GM20000 (cell line): ENCODE measurements around the gene GIMAP5.

Source experiments
- DNase-seq: peaks from one replicate; pipeline ENCODE4 v3.0.0; 2012; ENCODE audit warnings: low spot score
- CTCF ChIP-seq: IDR thresholded peaks from 2 replicates; pipeline ENCODE4 v1.5.1; 2012; ENCODE audit warnings: mild to moderate bottlenecking, control low read depth; ENCODE audit errors: extremely low read depth, missing control alignments

The GIMAP5 gene

DNA sequence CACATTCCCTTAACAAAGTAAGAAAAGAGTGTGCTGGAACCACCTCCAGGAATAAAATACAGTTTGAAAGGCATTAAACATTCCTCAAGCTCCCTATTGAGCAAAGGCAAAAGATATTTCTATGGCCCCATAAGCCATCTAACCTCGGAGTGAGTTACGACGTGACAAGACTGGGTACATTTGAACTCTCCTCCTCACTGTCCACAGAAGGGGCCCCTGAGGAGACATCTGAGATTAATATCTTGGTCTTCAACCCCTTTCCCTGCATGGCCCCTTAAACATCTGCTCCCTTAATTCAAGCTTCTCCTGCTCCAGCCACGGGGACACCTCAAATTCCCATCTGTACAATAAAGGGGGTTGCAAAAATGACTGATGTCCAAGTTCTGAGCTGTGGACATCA lies 20.3 kb upstream of the GIMAP5 start:
- TF ChIP-seq CTCF, result no peak
- no peak for DNase-seq

DNA sequence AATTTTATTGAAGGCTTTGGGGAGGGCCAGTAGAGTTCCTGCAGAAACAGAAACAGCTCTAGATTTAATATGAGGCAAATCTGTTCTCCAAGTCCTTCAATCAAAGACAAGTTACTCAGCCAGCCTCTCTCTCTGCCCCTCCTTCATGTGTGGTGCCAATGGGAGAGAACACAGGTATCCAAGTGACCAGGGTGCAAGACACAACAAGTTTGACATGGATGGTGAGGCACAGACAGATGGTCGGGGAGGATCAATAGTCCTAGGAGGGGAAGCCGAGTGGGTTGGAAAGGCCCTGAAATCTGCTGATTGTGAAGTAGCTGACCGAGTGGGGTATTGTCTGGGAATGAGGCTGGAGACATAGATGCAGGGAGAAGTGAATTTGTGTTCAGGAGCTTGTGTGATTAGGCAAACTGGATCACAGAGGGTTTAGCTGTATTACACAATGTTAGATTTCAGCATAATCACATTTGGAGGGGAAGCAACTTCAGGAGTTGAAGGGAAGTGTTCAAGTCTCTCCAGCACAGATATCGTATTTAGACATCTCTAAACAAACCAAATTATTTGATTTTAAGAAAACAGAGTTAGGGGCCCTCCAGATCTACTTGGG lies 19.3 kb upstream of the GIMAP5 start:
- no peak for TF ChIP-seq CTCF
- DNase-seq, result no peak

DNA sequence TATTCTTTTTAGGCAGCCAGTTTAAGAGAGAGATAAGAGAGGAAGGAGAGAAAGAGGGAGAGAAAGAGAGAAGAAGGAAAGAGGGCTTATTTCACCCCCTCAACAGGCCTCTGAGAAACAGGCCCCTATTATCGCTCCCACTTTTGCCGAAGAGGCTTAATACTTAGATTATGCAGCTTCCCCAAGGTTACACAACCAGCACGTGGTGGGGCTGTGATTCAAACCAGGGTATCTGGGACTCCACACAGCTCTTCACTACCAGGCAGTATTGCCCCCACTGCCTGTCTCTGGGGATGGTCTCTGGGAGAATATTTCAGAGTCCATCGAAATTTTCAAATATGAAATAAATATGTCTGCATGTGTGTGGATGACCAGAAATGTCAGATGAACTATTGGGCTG lies 17.8 kb upstream of the GIMAP5 start:
- no peak for TF ChIP-seq CTCF

DNA sequence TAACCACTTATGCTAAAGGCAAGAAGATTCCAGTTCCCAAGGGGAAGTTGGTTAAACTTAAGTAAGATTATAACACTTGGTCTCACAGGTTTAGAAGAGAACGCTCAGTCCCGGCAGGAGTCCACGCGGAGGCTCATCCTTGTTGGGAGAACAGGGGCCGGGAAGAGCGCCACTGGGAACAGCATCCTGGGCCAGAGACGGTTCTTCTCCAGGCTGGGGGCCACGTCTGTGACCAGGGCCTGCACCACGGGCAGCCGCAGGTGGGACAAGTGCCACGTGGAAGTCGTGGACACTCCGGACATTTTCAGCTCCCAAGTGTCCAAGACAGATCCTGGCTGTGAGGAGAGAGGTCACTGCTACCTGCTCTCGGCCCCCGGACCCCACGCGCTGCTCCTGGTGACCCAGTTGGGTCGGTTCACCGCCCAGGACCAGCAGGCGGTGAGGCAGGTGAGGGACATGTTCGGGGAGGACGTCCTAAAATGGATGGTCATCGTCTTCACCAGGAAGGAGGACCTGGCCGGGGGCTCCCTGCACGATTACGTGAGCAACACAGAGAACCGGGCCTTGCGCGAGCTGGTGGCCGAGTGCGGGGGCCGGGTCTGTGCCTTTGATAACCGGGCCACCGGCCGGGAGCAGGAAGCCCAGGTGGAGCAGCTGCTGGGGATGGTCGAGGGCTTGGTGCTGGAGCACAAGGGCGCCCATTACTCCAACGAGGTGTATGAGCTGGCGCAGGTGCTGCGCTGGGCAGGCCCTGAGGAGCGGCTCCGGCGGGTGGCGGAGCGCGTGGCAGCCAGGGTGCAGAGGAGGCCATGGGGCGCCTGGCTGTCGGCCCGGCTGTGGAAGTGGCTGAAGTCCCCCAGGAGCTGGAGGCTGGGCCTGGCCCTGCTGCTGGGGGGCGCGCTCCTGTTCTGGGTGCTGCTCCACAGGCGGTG lies 17.0 kb upstream of the GIMAP5 start:
- TF ChIP-seq CTCF, result no peak
- no peak for DNase-seq

More for the DNA sequence above, 17.8 kb upstream of the GIMAP5 start:
- DNase-seq, result no peak

- no peak for DNase-seq
- TF ChIP-seq CTCF, result no peak
These were observed 15.2 kb upstream of the GIMAP5 start for GRCh38 chr7:150721970-150722373.

DNA sequence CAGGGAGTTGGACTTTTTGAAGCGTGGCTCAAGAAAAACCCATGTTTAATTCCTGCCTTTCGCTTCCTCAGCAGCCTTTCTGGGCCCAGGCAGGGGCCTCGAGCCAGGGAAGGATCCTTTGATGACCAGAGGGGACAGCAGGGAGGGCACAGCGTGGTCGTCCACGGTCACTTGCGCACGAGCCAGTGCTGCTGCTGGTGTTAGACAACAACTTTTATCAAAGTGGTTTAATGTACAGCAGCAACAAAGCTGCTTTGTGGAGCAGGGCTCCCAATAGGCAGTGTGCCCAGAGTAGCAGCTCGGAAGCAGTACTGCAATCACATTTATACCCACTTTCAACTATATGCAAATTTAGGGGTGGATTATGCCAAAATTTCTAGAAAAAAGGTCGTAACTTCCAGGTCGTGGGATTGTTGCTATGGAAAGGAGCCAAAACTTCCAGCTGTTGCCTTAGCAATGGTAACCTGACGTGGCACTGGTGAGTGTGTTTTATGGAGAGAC lies 14.7 kb upstream of the GIMAP5 start:
- no peak for DNase-seq
- no peak for TF ChIP-seq CTCF

GRCh38 chr7:150723467-150723866 lies 13.8 kb upstream of the GIMAP5 start:
- DNase-seq, result no peak

More at GRCh38 chr7:150723467-150723866, 13.8 kb upstream of the GIMAP5 start:
- no peak for TF ChIP-seq CTCF
